ENCODE results near the gene LIMK1.
"Not testable (repeated sequence)": the region's sequence is repeated elsewhere in the genome, so short reads cannot be mapped to it uniquely, and the experiment has no call there.

The LIMK1 gene

GRCh38 chr7:74129887-74130286 lies 46.3 kb downstream of the LIMK1 start:
- no peak for DNase-seq

GRCh38 chr7:74130518-74130917 lies 46.9 kb downstream of the LIMK1 start:
- DNase-seq, result no peak

- DNase-seq, result no peak
Measured at GRCh38 chr7:74134117-74134620, 50.6 kb downstream of the LIMK1 start.

DNA sequence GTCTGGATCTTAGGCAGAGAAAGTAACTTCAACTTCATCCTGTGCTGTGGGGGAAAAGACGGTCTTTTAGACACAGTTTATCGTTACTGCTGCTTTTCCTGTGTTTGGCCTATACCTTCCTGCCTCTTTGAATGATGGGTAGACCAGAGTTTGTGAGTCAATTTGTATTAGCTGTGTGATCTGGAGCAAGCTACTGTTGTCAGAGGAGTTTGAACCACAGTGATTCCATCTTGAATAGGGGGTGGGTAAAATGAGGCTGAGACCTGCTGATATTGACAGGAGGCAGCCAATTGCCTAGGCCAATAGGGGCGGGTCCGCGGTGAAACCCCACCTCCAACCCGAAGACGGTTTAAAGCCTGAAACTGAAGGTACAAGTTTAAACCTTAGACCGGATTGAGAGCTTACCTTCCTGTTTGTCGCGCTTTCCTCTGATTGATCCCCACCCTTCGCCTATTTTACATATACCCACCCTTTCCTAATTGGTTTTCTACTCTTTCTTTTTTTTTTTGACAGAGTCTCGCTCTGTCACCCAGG lies 54.8 kb downstream of the LIMK1 start:
- DNase-seq, result no peak

DNA sequence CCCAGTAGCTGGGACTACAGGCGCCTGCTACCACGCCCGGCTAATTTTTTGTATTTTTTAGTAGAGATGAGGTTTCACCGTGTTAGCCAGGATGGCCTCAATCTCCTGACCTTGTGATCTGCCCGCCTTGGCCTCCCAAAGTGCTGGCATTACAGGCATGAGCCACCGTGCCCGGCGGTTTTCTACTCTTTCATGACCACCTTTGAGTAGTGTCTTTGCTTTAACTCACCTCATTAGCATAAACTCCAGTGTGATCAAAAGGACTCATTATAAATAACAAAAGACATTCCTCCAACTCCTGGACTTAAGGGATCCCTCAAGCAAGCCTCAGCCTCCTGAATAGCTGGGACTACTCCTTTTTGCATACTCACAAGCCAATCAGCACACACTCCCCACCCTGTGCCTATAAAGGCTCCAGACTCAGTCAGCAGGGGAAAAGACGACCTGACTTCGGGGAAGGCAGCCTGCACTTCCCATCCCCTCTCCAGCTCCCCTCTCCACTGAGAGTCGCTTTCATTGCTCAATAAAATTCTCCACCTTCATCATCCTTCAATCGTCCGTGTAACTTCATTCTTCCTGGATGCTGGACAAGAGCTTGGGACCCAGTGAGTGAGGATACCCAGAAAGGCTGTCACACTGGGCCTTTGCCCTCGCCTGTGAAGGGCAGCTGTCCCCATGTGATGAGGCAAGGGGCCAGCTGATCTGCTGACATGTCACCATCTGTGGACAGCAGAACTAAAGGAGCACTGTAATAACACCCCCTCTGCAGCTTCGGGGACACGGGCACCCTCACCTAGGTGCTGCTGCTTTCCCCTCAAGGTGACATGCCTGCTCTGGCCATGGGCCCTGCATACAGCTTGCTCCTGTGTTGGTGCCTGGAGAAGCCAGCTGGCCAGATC lies 55.6 kb downstream of the LIMK1 start:
- DNase-seq, result no peak

DNA sequence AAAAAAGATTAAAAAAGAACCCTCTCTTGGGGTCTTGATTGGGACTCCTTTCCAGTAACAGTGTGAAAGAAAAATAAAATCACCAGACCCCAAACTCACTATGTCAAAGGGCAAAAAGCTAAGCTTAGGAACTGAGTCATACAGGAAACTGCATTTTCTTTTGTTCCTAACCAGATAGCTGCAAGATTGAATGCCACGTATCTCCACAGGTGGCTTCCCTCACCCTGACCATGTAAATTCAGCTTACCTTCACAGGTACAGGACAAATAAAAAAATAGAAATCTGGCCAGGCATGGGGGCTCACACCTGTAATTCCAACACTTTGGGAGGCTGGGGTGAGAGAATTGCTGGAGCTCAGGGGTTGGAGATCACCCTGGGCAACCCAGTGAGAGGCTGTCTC lies 58.1 kb downstream of the LIMK1 start:
- no peak for DNase-seq

DNA sequence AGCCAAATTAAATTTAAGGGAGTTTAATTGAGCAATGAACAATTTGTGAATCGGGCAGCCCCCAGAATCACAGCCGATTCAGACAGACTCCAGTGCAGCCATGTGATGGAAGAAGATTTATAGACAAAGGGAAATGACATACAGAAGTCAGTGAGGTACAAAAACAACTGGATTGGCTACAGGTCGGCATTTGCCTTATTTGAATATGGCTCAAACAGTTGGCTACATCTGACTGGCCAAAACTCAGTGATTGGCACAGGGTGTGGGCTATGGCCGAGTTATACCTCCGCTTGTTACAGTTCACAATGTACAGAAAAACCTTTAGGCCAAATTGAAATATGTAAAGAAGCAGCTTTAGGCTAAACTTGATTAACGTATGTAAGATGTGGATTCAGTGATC lies 59.8 kb downstream of the LIMK1 start:
- no peak for DNase-seq

- no peak for DNase-seq
Measured at GRCh38 chr7:74148491-74148890, 64.9 kb downstream of the LIMK1 start.

DNA sequence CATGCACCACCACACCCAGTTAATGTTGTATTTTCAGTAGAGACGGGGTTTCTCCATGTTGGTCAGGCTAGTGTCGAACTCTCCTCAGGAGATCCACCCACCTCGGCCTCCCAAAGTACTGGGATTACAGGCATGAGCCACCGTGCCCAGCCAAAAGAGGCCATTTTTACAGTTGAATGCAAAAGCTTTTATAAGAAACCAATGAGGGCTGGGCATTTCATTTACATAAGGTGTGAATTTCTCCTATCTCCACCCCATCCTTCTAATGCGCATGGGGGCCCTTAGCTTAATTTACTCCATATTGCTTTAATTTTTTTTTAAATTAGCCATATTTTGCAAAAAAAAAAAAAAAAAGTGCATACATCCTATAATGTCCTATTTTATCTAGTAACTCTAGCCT lies 65.5 kb downstream of the LIMK1 start:
- no peak for DNase-seq

DNA sequence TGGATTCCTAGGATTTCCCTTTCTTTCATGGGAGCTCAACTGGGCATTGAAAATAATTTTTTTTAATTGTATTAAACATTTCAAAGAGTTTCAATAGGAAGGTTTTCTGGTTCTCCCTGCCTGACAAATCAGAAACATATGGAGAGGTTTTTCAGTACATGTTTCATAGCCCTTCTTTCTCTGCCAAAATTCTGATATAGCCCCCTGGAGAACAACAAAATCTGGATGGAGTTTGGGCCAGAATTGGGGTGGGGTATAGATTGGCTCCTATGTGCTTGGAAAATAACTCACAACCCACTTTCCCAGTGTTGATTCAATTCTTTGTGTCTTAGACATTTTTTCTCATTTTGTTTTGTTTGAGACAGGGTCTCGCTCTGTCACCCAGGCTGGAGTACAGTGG lies 66.0 kb downstream of the LIMK1 start:
- no peak for DNase-seq

DNA sequence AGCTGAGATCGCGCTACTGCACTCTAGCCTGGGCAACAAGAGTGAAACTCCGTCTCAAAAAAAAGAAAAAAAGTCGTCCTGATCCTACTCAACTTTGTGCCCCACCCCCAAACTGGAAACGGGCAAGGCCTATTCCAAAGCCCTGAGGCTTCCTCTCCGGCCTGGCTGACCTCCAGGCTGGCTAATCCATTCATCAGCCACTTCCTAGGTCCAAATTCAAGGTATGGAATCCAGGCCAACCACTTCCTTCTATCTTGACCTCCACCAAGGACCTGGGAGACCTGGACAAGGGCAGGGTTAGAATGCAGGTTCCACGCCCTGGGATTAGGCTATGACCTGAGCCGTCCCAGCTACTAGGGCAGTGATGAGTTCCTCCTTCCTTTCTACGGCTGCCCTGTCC lies 70.1 kb downstream of the LIMK1 start:
- no peak for DNase-seq

DNA sequence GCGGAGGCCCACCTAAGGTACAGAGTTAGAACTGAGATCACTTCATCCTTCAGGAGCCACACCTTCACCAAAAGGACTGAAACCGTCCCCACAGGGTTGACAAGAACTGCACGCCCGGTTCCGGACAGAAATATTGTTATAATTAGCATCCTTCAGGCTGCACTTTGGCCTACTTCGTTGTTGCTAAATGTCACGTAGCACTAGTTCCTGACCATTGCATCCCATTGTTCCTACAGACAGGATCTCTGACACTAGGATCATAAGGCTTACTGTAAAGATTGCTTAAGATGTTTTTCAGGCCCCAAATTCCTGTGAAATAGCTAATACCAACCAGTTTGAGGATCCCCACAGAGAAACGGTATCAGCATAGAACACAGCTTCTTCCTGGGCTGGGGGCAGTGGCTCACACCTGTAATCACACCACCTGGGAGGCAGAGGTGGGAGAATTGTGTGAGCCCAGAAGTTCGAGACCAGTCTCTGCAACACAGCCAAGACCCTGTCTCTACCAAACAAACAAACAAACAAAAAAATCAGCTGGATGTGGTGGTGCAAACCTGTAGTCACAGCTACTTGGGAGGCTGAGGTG lies 72.3 kb downstream of the LIMK1 start:
- DNase-seq, result no peak

- no peak for DNase-seq
Measured at GRCh38 chr7:74157605-74158004, 74.0 kb downstream of the LIMK1 start.

GRCh38 chr7:74164985-74165456 lies 81.4 kb downstream of the LIMK1 start:
- DNase-seq, result no peak

DNA sequence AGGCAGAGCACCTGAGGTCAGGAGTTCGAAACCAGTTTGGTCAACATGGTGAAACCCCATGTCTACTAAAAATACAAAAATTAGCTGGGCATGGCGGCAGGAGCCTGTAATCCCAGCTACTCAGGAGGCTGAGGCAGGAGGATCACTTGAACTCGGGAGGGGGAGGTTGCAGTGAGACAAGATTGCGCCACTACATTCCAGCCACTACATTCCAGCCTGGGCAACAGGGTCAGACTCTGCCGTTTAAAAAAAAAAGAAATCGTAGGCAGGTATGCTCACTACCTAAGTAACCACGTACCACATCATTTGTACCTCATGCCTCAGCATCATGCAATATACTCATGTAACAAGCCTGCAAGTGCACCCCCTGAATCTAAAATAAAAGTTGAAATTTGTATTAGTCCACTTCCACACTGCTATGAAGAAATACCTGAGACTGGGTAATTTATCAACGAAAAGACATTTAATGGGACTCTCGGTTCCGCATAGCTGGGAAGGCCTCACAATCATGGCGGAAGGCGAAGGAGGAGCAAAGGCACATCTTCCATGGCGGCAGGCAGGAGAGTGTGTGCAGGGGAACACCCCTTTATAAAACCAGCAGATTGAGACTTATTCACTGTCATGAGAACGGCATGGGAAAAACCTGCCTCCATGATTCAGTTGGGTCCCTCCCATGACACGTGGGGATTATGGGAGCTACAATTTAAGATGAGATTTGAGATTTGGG lies 82.4 kb downstream of the LIMK1 start:
- DNase-seq, result no peak

- not testable (repeated sequence) for DNase-seq
Measured at GRCh38 chr7:74167324-74167723, 83.7 kb downstream of the LIMK1 start.
